Liver (tissue), 9 donors: Measurements from ENCODE around the gene RFPL1. TPM values are rescaled to one million over a fixed set of nuclear protein-coding genes. Genes with fewer than 3 reads are reported as not detected.

Experiments
- DNase-seq: peaks from one replicate; pipeline ENCODE4 v3.0.0-alpha.2; 2017; ENCODE audit warnings: low spot score
- H3K27ac ChIP-seq, 2 donors: one replicate each; pipeline ENCODE4 v1.7.0; 2013; ENCODE audit warnings: inconsistent platforms in 2 of 2, low read length in 2 of 2, control low read depth in 1 of 2, low read depth in 1 of 2, mild to moderate bottlenecking in 1 of 2
- H3K27me3 ChIP-seq, 4 donors: one replicate each; pipeline versions ENCODE4 v1.6.1 to v1.7.0; 2013; ENCODE audit warnings: low read length in 3 of 4, inconsistent platforms in 1 of 4, mild to moderate bottlenecking in 1 of 4, moderate library complexity in 1 of 4; ENCODE audit not compliant: control insufficient read depth in 4 of 4, insufficient read depth in 4 of 4
- H3K36me3 ChIP-seq, 4 donors: one replicate each; pipeline versions ENCODE4 v1.6.1 to v1.7.0; 2013; ENCODE audit warnings: low read length in 3 of 4, mild to moderate bottlenecking in 3 of 4, low read depth in 1 of 4, moderate library complexity in 1 of 4; ENCODE audit not compliant: control insufficient read depth in 4 of 4, insufficient read depth in 3 of 4
- H3K4me1 ChIP-seq, 4 donors: one replicate each; pipeline versions ENCODE4 v1.6.1 to v1.7.0; 2013; ENCODE audit warnings: low read length in 3 of 4, mild to moderate bottlenecking in 3 of 4, moderate library complexity in 1 of 4; ENCODE audit not compliant: control insufficient read depth in 4 of 4, insufficient read depth in 4 of 4
- H3K4me3 ChIP-seq, 3 donors: one replicate each; pipeline versions ENCODE4 v1.6.1 to v1.7.0; 2013; ENCODE audit warnings: low read length in 3 of 3, control low read depth in 1 of 3, low read depth in 1 of 3, mild to moderate bottlenecking in 1 of 3
- H3K9ac ChIP-seq, 2 donors: one replicate each; pipeline ENCODE4 v1.7.0; 2013; ENCODE audit warnings: low read length in 2 of 2, mild to moderate bottlenecking in 2 of 2, moderate library complexity in 2 of 2, control low read depth in 1 of 2, low read depth in 1 of 2
- H3K9me3 ChIP-seq, 4 donors: one replicate each; pipeline versions ENCODE4 v1.6.1 to v1.7.0; 2013; ENCODE audit warnings: low read length in 3 of 4; ENCODE audit not compliant: control insufficient read depth in 4 of 4
- ATF3 ChIP-seq: IDR thresholded peaks from 2 replicates; pipeline ENCODE4 v1.6.1; 2016; ENCODE audit warnings: antibody characterized with exemption
- CTCF ChIP-seq: fragments of 150-350 bp; IDR thresholded peaks from 2 replicates; pipeline ENCODE4 v1.5.1; 2017; ENCODE audit warnings: improper control_type of control experiment, low read depth, low read length; ENCODE audit not compliant: missing input control
- EGR1 ChIP-seq, 2 donors: IDR thresholded peaks; 2 replicates each; pipeline ENCODE4 v1.6.1; 2016 to 2018; ENCODE audit warnings: antibody characterized with exemption in 2 of 2, low read depth in 2 of 2
- FOXA1 ChIP-seq: IDR thresholded peaks from 2 replicates; pipeline ENCODE4 v1.6.1; 2016; ENCODE audit warnings: antibody characterized with exemption
- FOXA2 ChIP-seq: IDR thresholded peaks from 2 replicates; pipeline ENCODE4 v1.6.1; 2016; ENCODE audit warnings: antibody characterized with exemption
- GABPA ChIP-seq, 2 donors: IDR thresholded peaks in 1 of 2; conservative IDR thresholded peaks in 1 of 2; 2 replicates each; pipeline ENCODE4 v1.6.1; 2016; ENCODE audit warnings: antibody characterized with exemption in 2 of 2, mild to moderate bottlenecking in 1 of 2, moderate library complexity in 1 of 2
- HNF4A ChIP-seq, 2 donors: conservative IDR thresholded peaks; 2 replicates each; pipeline ENCODE4 v1.6.1; 2016; ENCODE audit warnings: antibody characterized with exemption in 2 of 2, mild to moderate bottlenecking in 2 of 2
- HNF4G ChIP-seq: IDR thresholded peaks from 2 replicates; pipeline ENCODE4 v1.6.1; 2016; ENCODE audit warnings: antibody characterized with exemption
- JUND ChIP-seq, 2 donors: IDR thresholded peaks; 2 replicates each; pipeline ENCODE4 v1.6.1; 2016; ENCODE audit warnings: antibody characterized with exemption in 2 of 2
- RAD21 ChIP-seq, 2 donors: IDR thresholded peaks; 2 replicates each; pipeline ENCODE4 v1.6.1; 2016; ENCODE audit warnings: antibody characterized with exemption in 2 of 2, mild to moderate bottlenecking in 2 of 2
- SP1 ChIP-seq: IDR thresholded peaks from 2 replicates; pipeline ENCODE4 v1.6.1; 2018; ENCODE audit warnings: antibody characterized with exemption, mild to moderate bottlenecking
- TAF1 ChIP-seq: conservative IDR thresholded peaks from 2 replicates; pipeline ENCODE4 v1.6.1; 2016; ENCODE audit warnings: antibody characterized with exemption, mild to moderate bottlenecking
- YY1 ChIP-seq: IDR thresholded peaks from 2 replicates; pipeline ENCODE4 v1.6.1; 2016; ENCODE audit warnings: antibody characterized with exemption, mild to moderate bottlenecking
- WGBS: extraction: QIAGEN DNeasy Blood & Tissue Kit; methylation state at CpG from one replicate; pipeline ENCODE4 v1.1.7; 2013; 5-methylcytosine and 5-hydroxymethylcytosine counted together
- polyA plus RNA-seq, 2 donors: library from polyadenylated mRNA; stranded (reverse) in 1 of 2; unstranded in 1 of 2; fragments of 200-250 nt in 1 of 2; fragments of >200 nt in 1 of 2; fragmentation: Nextera tagmentation in 1 of 2; extraction: Ambion mirVana in 1 of 2; gene quantifications; one replicate each; pipeline versions ENCODE4 v1.2.1 to v1.2.3, GENCODE V29; 2013 to 2015
- total RNA-seq, 2 donors: library from RNA; depleted of rRNA; stranded (reverse); fragments of >200 nt; gene quantifications; one replicate each; pipeline ENCODE4 v1.2.3, GENCODE V29; 2014
- TF ChIP-seq, protein P1 (sequence below): IDR thresholded peaks from 2 replicates; pipeline ENCODE4 v1.6.1; 2016; ENCODE audit warnings: antibody characterized with exemption
- TF ChIP-seq, protein P2 (sequence below): IDR thresholded peaks from 2 replicates; pipeline ENCODE4 v1.6.1; 2016; ENCODE audit warnings: antibody characterized with exemption
- donor health status: healthy.
- donor health status: healthy.
- donor health status: healthy.
- donor health status: healthy.
- donor health status: healthy.

The RFPL1 gene
- total and polyA plus RNA-seq, 4 donors, result 1.0 TPM; not detected in 2

GRCh38 chr22:29454276-29454675 is 15.9 kb downstream of the RFPL1 start:
- no peak for TF ChIP-seq TAF1
- DNase-seq, result no peak
- Histone ChIP-seq H3K9me3 (no peaks in the 10 kb centered on the region), H3K36me3 (no peaks in the 10 kb centered on the region), H3K27me3 (no peaks in the 10 kb centered on the region), H3K27ac (no peak overlapping the region), H3K9ac (no peak overlapping the region), H3K4me3 (no peak overlapping the region), H3K4me1 (no peaks in the 10 kb centered on the region)
- WGBS, result 86% methylated on average over 8 of the region's 8 CpGs

- no peak for DNase-seq
- H3K9me3 ChIP-seq, result no peaks in the 10 kb centered on the region
- no peaks in the 10 kb centered on the region for H3K27me3 ChIP-seq
- H3K9ac ChIP-seq, result no peak overlapping the region
- TF ChIP-seq YY1, result no peak
- TF ChIP-seq ATF3, result no peak
- TF ChIP-seq TAF1, result no peak
- TF ChIP-seq GABPA (IDR thresholded peaks at IDR 0.05 in 1 of 2, conservative IDR thresholded peaks at IDR 0.05 in 1 of 2), result no peak
- no peak for TF ChIP-seq CTCF
- TF ChIP-seq JUND (IDR thresholded peaks at IDR 0.05), result no peak
- no peak for TF ChIP-seq HNF4G
- TF ChIP-seq EGR1 (IDR thresholded peaks at IDR 0.05; ENCODE audit: low read depth in 2 of 2), result no peak
- no peak for TF ChIP-seq SP1
- no peak for TF ChIP-seq FOXA1
- TF ChIP-seq HNF4A (conservative IDR thresholded peaks at IDR 0.05), result no peak
- no peak for TF ChIP-seq RAD21 (IDR thresholded peaks at IDR 0.05)
- TF ChIP-seq, protein P1, sequence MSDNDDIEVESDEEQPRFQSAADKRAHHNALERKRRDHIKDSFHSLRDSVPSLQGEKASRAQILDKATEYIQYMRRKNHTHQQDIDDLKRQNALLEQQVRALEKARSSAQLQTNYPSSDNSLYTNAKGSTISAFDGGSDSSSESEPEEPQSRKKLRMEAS, result no peak
- H3K4me3 ChIP-seq, result no peak overlapping the region
- WGBS, result 71% methylated on average over 9 of the region's 9 CpGs
- H3K27ac ChIP-seq, result no peak overlapping the region
- H3K4me1 ChIP-seq, result no peaks in the 10 kb centered on the region
- H3K36me3 ChIP-seq, result no peaks in the 10 kb centered on the region
Measured at GRCh38 chr22:29456211-29456671, 17.9 kb downstream of the RFPL1 start.

DNA sequence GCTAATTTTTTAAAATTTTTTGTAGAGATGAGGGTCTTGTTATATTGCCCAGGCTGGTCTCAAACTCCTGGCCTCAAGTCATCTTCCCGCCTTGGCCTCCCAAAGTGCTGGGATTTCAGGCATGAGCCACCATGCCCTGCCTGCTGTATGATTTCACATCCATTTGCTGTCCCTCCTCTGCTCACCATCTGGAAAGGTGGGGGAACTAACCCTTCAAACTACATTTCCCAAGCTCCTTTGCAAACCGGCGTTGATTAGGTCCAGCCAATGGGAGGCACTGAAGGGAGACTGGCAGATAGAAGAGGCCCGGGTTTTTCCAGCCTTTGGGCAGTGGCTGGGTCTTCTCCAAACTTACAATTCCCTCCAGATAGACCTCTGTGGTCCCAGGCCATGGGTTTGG is 19.3 kb downstream of the RFPL1 start:
- Histone ChIP-seq H3K4me3 (no peak overlapping the region), H3K36me3 (no peaks in the 10 kb centered on the region), H3K27me3 (no peaks in the 10 kb centered on the region), H3K9ac (no peak overlapping the region), H3K27ac (no peak overlapping the region), H3K4me1 (no peaks in the 10 kb centered on the region), H3K9me3 (no peaks in the 10 kb centered on the region)
- 33% methylated on average over 4 of the region's 4 CpGs for WGBS
- TF ChIP-seq TAF1 (no peak), FOXA2 (no peak), CTCF (no peak), SP1 (no peak), JUND (IDR thresholded peaks at IDR 0.05) (no peak)
- TF ChIP-seq, protein P1, result no peak
- TF ChIP-seq, protein P2, sequence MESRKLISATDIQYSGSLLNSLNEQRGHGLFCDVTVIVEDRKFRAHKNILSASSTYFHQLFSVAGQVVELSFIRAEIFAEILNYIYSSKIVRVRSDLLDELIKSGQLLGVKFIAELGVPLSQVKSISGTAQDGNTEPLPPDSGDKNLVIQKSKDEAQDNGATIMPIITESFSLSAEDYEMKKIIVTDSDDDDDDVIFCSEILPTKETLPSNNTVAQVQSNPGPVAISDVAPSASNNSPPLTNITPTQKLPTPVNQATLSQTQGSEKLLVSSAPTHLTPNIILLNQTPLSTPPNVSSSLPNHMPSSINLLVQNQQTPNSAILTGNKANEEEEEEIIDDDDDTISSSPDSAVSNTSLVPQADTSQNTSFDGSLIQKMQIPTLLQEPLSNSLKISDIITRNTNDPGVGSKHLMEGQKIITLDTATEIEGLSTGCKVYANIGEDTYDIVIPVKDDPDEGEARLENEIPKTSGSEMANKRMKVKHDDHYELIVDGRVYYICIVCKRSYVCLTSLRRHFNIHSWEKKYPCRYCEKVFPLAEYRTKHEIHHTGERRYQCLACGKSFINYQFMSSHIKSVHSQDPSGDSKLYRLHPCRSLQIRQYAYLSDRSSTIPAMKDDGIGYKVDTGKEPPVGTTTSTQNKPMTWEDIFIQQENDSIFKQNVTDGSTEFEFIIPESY, result no peak
- no peak for DNase-seq
